Endothelial cell of umbilical vein (primary cell): ENCODE data around the gene MMP23B. TPM values are rescaled to one million over a fixed set of nuclear protein-coding genes. Genes with fewer than 3 reads are reported as not detected.

Source experiments
- BruUV-seq: library from RNA; stranded (reverse); fragments of 400-500 nt; replicated peaks from 2 replicates; lab custom pipeline; 2021; lab: Mats Ljungman, UMichigan
- CTCF ChIA-PET: fragments of 300-600, 350-600 bp; sonication (Branson Sonifier 250); formaldehyde crosslinking; loops from one replicate; lab custom pipeline; 2021; ENCODE audit warnings: antibody characterized with exemption, inconsistent platforms; lab: Charles Lee
- POLR2A ChIA-PET: fragments of 300-600, 350-600 bp; sonication (Branson Sonifier 250); formaldehyde crosslinking; loops from one replicate; lab custom pipeline; 2021; ENCODE audit warnings: antibody characterized with exemption, inconsistent platforms; lab: Charles Lee
- DNase-seq: peaks from one replicate; pipeline ENCODE4 v3.0.0-alpha.2; 2011; ENCODE audit warnings: low read depth, low spot score
- FAIRE-seq: peaks from 2 replicates; lab custom pipeline; 2011; peaks lifted over from hg19 to GRCh38; lab: Jason Lieb, UNC
- H2AFZ ChIP-seq: 2 replicates; pipeline ENCODE4 v1.6.0; 2012; ENCODE audit warnings: low read depth, low read length, control low read depth, inconsistent platforms
- H3K27ac ChIP-seq: 2 replicates; pipeline ENCODE4 v1.5.1; 2011; ENCODE audit warnings: low read depth, mild to moderate bottlenecking, control low read depth, low read length, moderate library complexity; ENCODE audit not compliant: insufficient read depth
- H3K27me3 ChIP-seq, 2 experiments: 2 replicates each; pipeline versions ENCODE4 v1.6.0 to v1.6.1; 2011; ENCODE audit warnings: low read length in 2 of 2, mixed read lengths in 1 of 2; ENCODE audit not compliant: control insufficient read depth in 2 of 2, insufficient read depth in 2 of 2
- H3K36me3 ChIP-seq, 2 experiments: 2 replicates in 1 of 2; 3 replicates in 1 of 2; pipeline ENCODE4 v1.5.1; 2011; ENCODE audit warnings: low read length in 2 of 2, mild to moderate bottlenecking in 1 of 2, moderate library complexity in 1 of 2; ENCODE audit not compliant: control insufficient read depth in 2 of 2, insufficient read depth in 2 of 2; ENCODE audit errors: extremely low read depth in 1 of 2
- H3K4me1 ChIP-seq: 3 replicates; pipeline ENCODE4 v1.5.1; 2011; ENCODE audit warnings: mild to moderate bottlenecking, low read length; ENCODE audit not compliant: control insufficient read depth, insufficient read depth; ENCODE audit errors: extremely low read depth
- H3K4me2 ChIP-seq: 2 replicates; pipeline ENCODE4 v1.6.1; 2011; ENCODE audit warnings: low read length, control low read depth, mixed read lengths; ENCODE audit not compliant: insufficient read depth
- H3K4me3 ChIP-seq, 3 experiments: fragments of 200-600 bp in 1 of 3; sonication (generic), shearing (Covaris generic) in 1 of 3; replicated peaks in 1 of 3; 2 replicates each; pipeline ENCODE4 v1.5.1; 2011 to 2016; ENCODE audit warnings: control low read depth in 3 of 3, low read length in 3 of 3, mild to moderate bottlenecking in 2 of 3, inconsistent platforms in 1 of 3, low read depth in 1 of 3, moderate library complexity in 1 of 3; ENCODE audit not compliant: insufficient read depth in 1 of 3
- H3K79me2 ChIP-seq: 2 replicates; pipeline ENCODE4 v1.6.0; 2012; ENCODE audit warnings: low read length, inconsistent platforms; ENCODE audit not compliant: control insufficient read depth, insufficient read depth
- H3K9ac ChIP-seq: replicated peaks from 2 replicates; pipeline ENCODE3; 2011; ENCODE audit warnings: low read length, control low read depth; ENCODE audit not compliant: insufficient read depth; ENCODE audit errors: extremely low read depth
- H3K9me1 ChIP-seq: replicated peaks from 3 replicates; pipeline ENCODE4 v1.6.0; 2011; ENCODE audit warnings: mild to moderate bottlenecking, low read length; ENCODE audit not compliant: control insufficient read depth, insufficient read depth; ENCODE audit errors: extremely low read depth
- H3K9me3 ChIP-seq: replicated peaks from 2 replicates; pipeline ENCODE4 v1.5.1; 2012; ENCODE audit warnings: low read length, inconsistent platforms; ENCODE audit not compliant: control insufficient read depth, insufficient read depth
- H4K20me1 ChIP-seq: replicated peaks from 2 replicates; pipeline ENCODE3; 2011; ENCODE audit warnings: mild to moderate bottlenecking, low read length; ENCODE audit not compliant: control insufficient read depth, insufficient read depth; ENCODE audit errors: extremely low read depth
- CTCF ChIP-seq, 2 donors: IDR thresholded peaks; 1 replicate in 1 of 2; 2 replicates in 1 of 2; pipeline ENCODE4 v1.5.1; 2011; ENCODE audit warnings: low read length in 2 of 2, mild to moderate bottlenecking in 2 of 2, moderate library complexity in 2 of 2, control low read depth in 1 of 2, inconsistent platforms in 1 of 2, low read depth in 1 of 2; ENCODE audit not compliant: insufficient read depth in 1 of 2; ENCODE audit errors: extremely low read depth in 1 of 2
- EZH2 ChIP-seq: IDR thresholded peaks from 2 replicates; pipeline ENCODE4 v1.6.1; 2012; ENCODE audit warnings: borderline replicate concordance, low read depth, mild to moderate bottlenecking, moderate library complexity, low read length, inconsistent platforms; ENCODE audit not compliant: severe bottlenecking
- FOS ChIP-seq: IDR thresholded peaks from 2 replicates; pipeline ENCODE4 v1.6.1; 2011; ENCODE audit warnings: mild to moderate bottlenecking, low read length, moderate library complexity, borderline replicate concordance; ENCODE audit not compliant: insufficient read depth
- GATA2 ChIP-seq: IDR thresholded peaks from 2 replicates; pipeline ENCODE4 v1.7.0; 2011; ENCODE audit warnings: low read depth, mild to moderate bottlenecking, moderate library complexity, mixed read lengths, low read length; ENCODE audit not compliant: insufficient read length, insufficient read depth
- JUN ChIP-seq: IDR thresholded peaks from 2 replicates; pipeline ENCODE4 v1.6.1; 2011; ENCODE audit warnings: borderline replicate concordance, low read depth; ENCODE audit not compliant: insufficient read length, insufficient read depth
- MAX ChIP-seq: IDR thresholded peaks from 2 replicates; pipeline ENCODE4 v1.6.1; 2011; ENCODE audit not compliant: insufficient read depth, insufficient read length
- MYC ChIP-seq: IDR thresholded peaks from one replicate; pipeline ENCODE4 v1.6.1; 2011; ENCODE audit warnings: mild to moderate bottlenecking, low read depth, low read length
- POLR2A ChIP-seq: IDR thresholded peaks from 2 replicates; pipeline ENCODE4 v1.6.1; 2012; ENCODE audit warnings: low read depth, mild to moderate bottlenecking, control low read depth, low read length
- POLR2AphosphoS5 ChIP-seq: IDR thresholded peaks from 2 replicates; pipeline ENCODE4 v1.6.1; 2012; ENCODE audit warnings: low read depth, mild to moderate bottlenecking, control low read depth, low read length, moderate library complexity; ENCODE audit not compliant: insufficient read depth
- dilution Hi-C: fragments of 300-500 bp; cut with MboI; formaldehyde crosslinking; loops from one replicate; pipeline ENCODE4 v1.15.0; 2019; ENCODE audit warnings: low sequenced_read_pairs; ENCODE audit not compliant: extremely low pct_ligation_motif_present
- intact Hi-C: fragments of 100-400 bp; cut with micrococcal nuclease; formaldehyde crosslinking; loops from one replicate; pipeline ENCODE4 v1.10.0; 2022
- polyA plus RNA-seq, 4 experiments: library from polyadenylated mRNA; depleted of rRNA in 3 of 4; stranded (reverse) in 3 of 4; unstranded in 1 of 4; fragments of >200 nt; gene quantifications; 2 replicates each; pipeline versions ENCODE4 v1.2.1 to v1.2.3, GENCODE V29; 2011 to 2012; ENCODE audit warnings: missing spikeins in 1 of 4
- total RNA-seq: library from RNA; stranded (reverse); gene quantifications from 2 replicates; pipeline ENCODE4 v1.2.3, GENCODE V29; 2021

Gene MMP23B
- total and polyA plus RNA-seq, 2 donors (not counting 3 experiments of a cell fraction or from before 2014, with no cell fraction given), result 0.62 to 5.3 TPM

GRCh38 chr1:1630191-1630964, 1.6 kb upstream of the MMP23B start:
- CTCF ChIA-PET, result interaction anchor here (1.0 to 1.6 kb wide), 3 partner anchors 11 to 275 kb away, joined by 3 read pairs; no protein-coding TSS in a partner anchor

More at GRCh38 chr1:1630191-1630964, 1.6 kb upstream of the MMP23B start:
- Histone ChIP-seq H2AFZ (no peak overlapping the region), H3K9ac (no peak overlapping the region), H3K4me3 (no peak overlapping the region), H3K9me3 (no peaks in the 10 kb centered on the region), H3K4me1 (no peaks in the 10 kb centered on the region), H3K36me3 (no peaks in the 10 kb centered on the region), H3K79me2 (no peaks in the 10 kb centered on the region), H3K27me3 (peaks cover 3 to 24% of the 10 kb centered on the region in 2 experiments), H3K4me2 (no peak overlapping the region), H3K27ac (no peak overlapping the region), H4K20me1 (no peaks in the 10 kb centered on the region), H3K9me1 (no peaks in the 10 kb centered on the region)
- DNase-seq (peak; percentile 49), FAIRE-seq (no peak)
- POLR2A ChIA-PET, result no interaction called here
- TF ChIP-seq MYC, result no peak
- no peak for TF ChIP-seq JUN
- TF ChIP-seq FOS, result no peak
- no peak for TF ChIP-seq GATA2
- no peak for TF ChIP-seq CTCF (IDR thresholded peaks at IDR 0.05; ENCODE audit: extremely low read depth in 1 of 2, insufficient read depth in 1 of 2, low read depth in 1 of 2, low read length in 2 of 2)
- TF ChIP-seq POLR2AphosphoS5, result peak; percentile 9
- TF ChIP-seq POLR2A, result no peak
- TF ChIP-seq EZH2, result peak; percentile 85
- TF ChIP-seq MAX, result peak; percentile 77
- no TSS peak for BruUV-seq
- intact Hi-C loops, result no loop called here
- dilution Hi-C loops, result no loop called here
